Loucy (cell line): Measurements from ENCODE around the gene PTS.

Experiments
- H2AFZ ChIP-seq: fragments of 200-600 bp; sonication (generic); 2 replicates; pipeline ENCODE4 v1.6.0; 2016; ENCODE audit warnings: antibody characterized with exemption, mild to moderate bottlenecking, low read length, moderate library complexity
- H3F3A ChIP-seq: fragments of 200-600 bp; 2 replicates; pipeline ENCODE4 v1.6.0; 2016; ENCODE audit warnings: antibody characterized with exemption, low read depth, mild to moderate bottlenecking
- H3K27me3 ChIP-seq: fragments of 200-600 bp; sonication (generic); 2 replicates; pipeline ENCODE4 v1.6.1; 2014; ENCODE audit warnings: low read length, mild to moderate bottlenecking; ENCODE audit not compliant: insufficient read depth, poor library complexity, severe bottlenecking
- H3K36me3 ChIP-seq: fragments of 200-600 bp; sonication (generic); 2 replicates; pipeline ENCODE4 v1.6.1; 2016; ENCODE audit warnings: low read length; ENCODE audit not compliant: insufficient read depth
- H3K4me1 ChIP-seq: fragments of 200-600 bp; sonication (generic); 2 replicates; pipeline ENCODE4 v1.5.1; 2014; ENCODE audit warnings: low read length, mild to moderate bottlenecking; ENCODE audit not compliant: insufficient read depth, poor library complexity, severe bottlenecking
- H3K4me2 ChIP-seq: fragments of 200-600 bp; sonication (generic); 2 replicates; pipeline ENCODE4 v1.6.0; 2014; ENCODE audit warnings: antibody characterized with exemption, low read length, low read depth, mild to moderate bottlenecking; ENCODE audit not compliant: poor library complexity, severe bottlenecking
- H3K4me3 ChIP-seq: fragments of 200-600 bp; sonication (generic); 2 replicates; pipeline ENCODE4 v1.5.1; 2014; ENCODE audit warnings: low read length, mild to moderate bottlenecking, mixed read lengths; ENCODE audit not compliant: poor library complexity, severe bottlenecking
- H3K79me2 ChIP-seq: fragments of 200-600 bp; sonication (generic); 2 replicates; pipeline ENCODE4 v1.6.1; 2014; ENCODE audit warnings: low read length; ENCODE audit not compliant: insufficient read depth
- H3K9ac ChIP-seq: fragments of 200-600 bp; sonication (generic); 2 replicates; pipeline ENCODE4 v1.6.0; 2014; ENCODE audit warnings: mild to moderate bottlenecking, low read depth, low read length, moderate library complexity; ENCODE audit not compliant: poor library complexity, severe bottlenecking
- H3K9me2 ChIP-seq: fragments of 200-600 bp; sonication (generic); replicated peaks from 2 replicates; pipeline ENCODE4 v1.6.1; 2016; ENCODE audit warnings: low read depth, low read length, mixed read lengths
- H3K9me3 ChIP-seq: fragments of 200-600 bp; sonication (generic); 2 replicates; pipeline ENCODE4 v1.6.1; 2014; ENCODE audit warnings: mild to moderate bottlenecking, antibody characterized with exemption, low read length, low read depth; ENCODE audit not compliant: insufficient read depth
- H4K20me1 ChIP-seq: fragments of 200-600 bp; sonication (generic); 2 replicates; pipeline ENCODE4 v1.6.0; 2014; ENCODE audit warnings: antibody characterized with exemption, low read length, mild to moderate bottlenecking; ENCODE audit not compliant: insufficient read depth, poor library complexity, severe bottlenecking
- CTCF ChIP-seq: fragments of 200-600 bp; sonication (generic); conservative IDR thresholded peaks from 2 replicates; pipeline ENCODE4 v1.5.1; 2014; ENCODE audit warnings: mild to moderate bottlenecking, antibody characterized with exemption, low read length
- EZH2phosphoT487 ChIP-seq: fragments of 200-600 bp; IDR thresholded peaks from 2 replicates; pipeline ENCODE4 v1.6.1; 2018; ENCODE audit warnings: antibody characterized with exemption, mild to moderate bottlenecking, moderate library complexity, borderline replicate concordance

The PTS gene

GRCh38 chr11:112226062-112226830 is at the start of gene PTS:
Gene PTS (plus strand): TSS chr11:112226428. CDS start chr11:112226444, 16 bp downstream.
- no peaks in the 10 kb centered on the region for H3K9me2 ChIP-seq
- peak within 1 kb of the TSS; percentile 99 for H3K4me3 ChIP-seq
- H3K4me2 ChIP-seq = peak within 1 kb of the TSS; percentile 91
- H2AFZ ChIP-seq = peak within 1 kb of the TSS; percentile 98
- peaks cover 40% of the 10 kb centered on the region for H3K79me2 ChIP-seq
- H3K9ac ChIP-seq = peak within 1 kb of the TSS; percentile 88
- H4K20me1 ChIP-seq = peaks cover 3% of the 10 kb centered on the region
- no peaks in the 10 kb centered on the region for H3K27me3 ChIP-seq
- no peaks in the 10 kb centered on the region for H3F3A ChIP-seq
- TF ChIP-seq CTCF (no peak), EZH2phosphoT487 (no peak)
- no peaks in the 10 kb centered on the region for H3K9me3 ChIP-seq
- H3K4me1 ChIP-seq = peaks cover 27% of the 10 kb centered on the region
- no peaks in the 10 kb centered on the region for H3K36me3 ChIP-seq

GRCh38 chr11:112177589-112177988 is 48.6 kb upstream of the PTS start:
- H3K9ac ChIP-seq = no peak overlapping the region
- TF ChIP-seq EZH2phosphoT487 (no peak), CTCF (no peak)
- no peaks in the 10 kb centered on the region for H4K20me1 ChIP-seq
- peaks cover 30% of the 10 kb centered on the region for H3K4me1 ChIP-seq
- no peaks in the 10 kb centered on the region for H3K9me2 ChIP-seq
- no peak overlapping the region for H3K4me2 ChIP-seq
- H3K36me3 ChIP-seq = no peaks in the 10 kb centered on the region
- H3K9me3 ChIP-seq = no peaks in the 10 kb centered on the region
- H3K4me3 ChIP-seq = no peak overlapping the region
- H2AFZ ChIP-seq = no peak overlapping the region
- H3K27me3 ChIP-seq = no peaks in the 10 kb centered on the region
- peaks cover 3% of the 10 kb centered on the region; the same call in 1 of the 2 replicates for H3F3A ChIP-seq
- H3K79me2 ChIP-seq = no peaks in the 10 kb centered on the region

DNA sequence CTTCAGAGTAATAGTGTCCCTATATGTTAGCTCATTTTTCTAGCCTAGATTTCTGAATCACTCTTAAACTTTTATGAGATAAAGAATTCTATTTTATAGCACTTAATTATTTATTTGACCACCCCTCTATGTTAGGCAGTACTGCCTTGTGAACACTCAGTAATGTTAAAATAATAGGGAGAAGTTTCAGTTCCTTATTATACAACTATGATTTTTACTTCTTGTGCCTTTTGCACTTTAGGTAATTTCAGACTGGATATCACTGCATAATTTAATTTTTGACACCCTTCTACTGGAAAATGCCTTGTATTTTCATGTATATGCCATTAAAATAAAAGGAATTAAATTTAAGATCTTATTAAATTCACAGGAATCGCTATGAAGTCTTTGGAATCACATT is 47.8 kb upstream of the PTS start:
- Histone ChIP-seq H3K9me2 (no peaks in the 10 kb centered on the region), H2AFZ (no peak overlapping the region), H3K27me3 (no peaks in the 10 kb centered on the region), H3K4me3 (no peak overlapping the region), H3K9ac (no peak overlapping the region), H3K36me3 (no peaks in the 10 kb centered on the region), H3K9me3 (no peaks in the 10 kb centered on the region), H3K79me2 (no peaks in the 10 kb centered on the region), H3F3A (peaks cover 3% of the 10 kb centered on the region; the same call in 1 of the 2 replicates), H4K20me1 (no peaks in the 10 kb centered on the region), H3K4me1 (peaks cover 29% of the 10 kb centered on the region), H3K4me2 (no peak overlapping the region)
- TF ChIP-seq CTCF (no peak), EZH2phosphoT487 (no peak)
